ENCODE data around the gene P3H4. TPM values are rescaled to one million over a fixed set of nuclear protein-coding genes. Genes with fewer than 3 reads are reported as not detected.
"Not testable (repeated sequence)": the region's sequence is repeated elsewhere in the genome, so short reads cannot be mapped to it uniquely, and the experiment has no call there.

The P3H4 gene, protein sequence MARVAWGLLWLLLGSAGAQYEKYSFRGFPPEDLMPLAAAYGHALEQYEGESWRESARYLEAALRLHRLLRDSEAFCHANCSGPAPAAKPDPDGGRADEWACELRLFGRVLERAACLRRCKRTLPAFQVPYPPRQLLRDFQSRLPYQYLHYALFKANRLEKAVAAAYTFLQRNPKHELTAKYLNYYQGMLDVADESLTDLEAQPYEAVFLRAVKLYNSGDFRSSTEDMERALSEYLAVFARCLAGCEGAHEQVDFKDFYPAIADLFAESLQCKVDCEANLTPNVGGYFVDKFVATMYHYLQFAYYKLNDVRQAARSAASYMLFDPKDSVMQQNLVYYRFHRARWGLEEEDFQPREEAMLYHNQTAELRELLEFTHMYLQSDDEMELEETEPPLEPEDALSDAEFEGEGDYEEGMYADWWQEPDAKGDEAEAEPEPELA
- total RNA-seq (1 to 10 TPM; 2.0 to 7.5 (median 3.8) TPM), polyA plus RNA-seq (1 to 10 TPM; 5.6 to 7.3 TPM)
- long read RNA-seq, donor 1, transcript P3H4-202 (8 exons, 2,601 nt) = major isoform, 11 of 16 reads
- long read RNA-seq, donor 1, partial matches to known transcripts = 3 of 16 reads
- long read RNA-seq, donor 1, other reads (novel, unspliced or antisense) = 2 of 16 reads
- long read RNA-seq, donor 2, transcript P3H4-202 (8 exons, 2,601 nt) = major isoform, 6 of 14 reads
- long read RNA-seq, donor 2, partial matches to known transcripts = 5 of 14 reads
- long read RNA-seq, donor 2, other reads (novel, unspliced or antisense) = 2 of 14 reads
- long read RNA-seq, donor 3, transcript P3H4-202 (8 exons, 2,601 nt) = major isoform, 18 of 19 reads
- long read RNA-seq, donor 3, partial matches to known transcripts = 1 of 19 reads
- long read RNA-seq, donor 3, other reads (novel, unspliced or antisense) = 0 of 19 reads

DNA sequence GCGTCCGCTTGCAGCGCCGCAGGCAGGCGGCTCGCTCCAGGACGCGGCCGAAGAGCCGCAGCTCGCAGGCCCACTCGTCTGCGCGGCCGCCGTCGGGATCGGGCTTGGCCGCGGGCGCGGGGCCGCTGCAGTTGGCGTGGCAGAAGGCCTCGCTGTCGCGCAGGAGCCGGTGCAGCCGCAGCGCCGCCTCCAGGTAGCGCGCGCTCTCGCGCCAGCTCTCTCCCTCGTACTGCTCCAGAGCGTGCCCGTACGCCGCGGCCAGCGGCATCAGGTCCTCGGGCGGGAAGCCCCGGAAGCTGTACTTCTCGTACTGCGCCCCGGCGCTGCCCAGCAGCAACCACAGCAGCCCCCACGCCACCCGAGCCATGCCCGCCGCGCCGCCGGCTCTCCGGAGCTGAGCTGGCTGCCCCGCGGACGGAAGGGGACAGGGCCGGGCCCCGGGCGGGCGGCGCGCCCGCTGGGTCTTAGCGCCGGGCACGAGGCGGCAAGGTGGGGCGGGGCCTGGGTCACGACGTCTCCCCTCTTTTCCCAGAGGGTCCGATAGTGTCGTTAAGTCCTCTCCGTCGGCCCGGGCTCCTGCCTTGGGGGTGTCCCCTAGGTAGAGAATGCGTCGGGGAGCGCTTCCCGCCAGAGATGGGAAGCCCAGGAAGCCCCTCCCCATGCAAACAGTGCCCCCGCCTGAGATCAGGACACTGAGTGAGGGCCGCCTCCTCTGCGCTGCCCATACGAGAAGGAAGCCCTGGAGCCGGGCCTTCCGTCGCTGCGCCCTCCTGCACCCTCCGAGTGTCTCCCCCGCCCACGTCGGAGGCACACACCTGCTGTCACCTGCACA is at the start of gene P3H4:
Gene P3H4 (minus strand): TSS at position 401 of the 832 bp plus-strand sequence. CDS start 34 bp downstream, at position 367.
- peak; percentile 76 to 89 (median 86) for ATAC-seq
- peaks cover 0 to 5% (median 0%) of the 10 kb centered on the region in 9 donors for H3K36me3 ChIP-seq
- TF ChIP-seq, protein P1, sequence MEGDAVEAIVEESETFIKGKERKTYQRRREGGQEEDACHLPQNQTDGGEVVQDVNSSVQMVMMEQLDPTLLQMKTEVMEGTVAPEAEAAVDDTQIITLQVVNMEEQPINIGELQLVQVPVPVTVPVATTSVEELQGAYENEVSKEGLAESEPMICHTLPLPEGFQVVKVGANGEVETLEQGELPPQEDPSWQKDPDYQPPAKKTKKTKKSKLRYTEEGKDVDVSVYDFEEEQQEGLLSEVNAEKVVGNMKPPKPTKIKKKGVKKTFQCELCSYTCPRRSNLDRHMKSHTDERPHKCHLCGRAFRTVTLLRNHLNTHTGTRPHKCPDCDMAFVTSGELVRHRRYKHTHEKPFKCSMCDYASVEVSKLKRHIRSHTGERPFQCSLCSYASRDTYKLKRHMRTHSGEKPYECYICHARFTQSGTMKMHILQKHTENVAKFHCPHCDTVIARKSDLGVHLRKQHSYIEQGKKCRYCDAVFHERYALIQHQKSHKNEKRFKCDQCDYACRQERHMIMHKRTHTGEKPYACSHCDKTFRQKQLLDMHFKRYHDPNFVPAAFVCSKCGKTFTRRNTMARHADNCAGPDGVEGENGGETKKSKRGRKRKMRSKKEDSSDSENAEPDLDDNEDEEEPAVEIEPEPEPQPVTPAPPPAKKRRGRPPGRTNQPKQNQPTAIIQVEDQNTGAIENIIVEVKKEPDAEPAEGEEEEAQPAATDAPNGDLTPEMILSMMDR (IDR thresholded peaks at IDR 0.05) = peak; percentile 46 to 87 (median 72)
- WGBS, 2 donors = 0% methylated on average over 93 to 96 of the region's 96 CpGs
- no peaks in the 10 kb centered on the region for H3K9me3 ChIP-seq
- peaks cover 6 to 35% (median 31%) of the 10 kb centered on the region in 9 donors for H3K4me1 ChIP-seq
- H3K4me3 ChIP-seq = peak within 1 kb of the TSS; percentile 38 to 97 (median 74)
- H3K27ac ChIP-seq = peak within 1 kb of the TSS; percentile 17 to 82 (median 74)
- peaks cover 0 to 32% (median 0%) of the 10 kb centered on the region in 7 donors for H3K27me3 ChIP-seq
- peak; percentile 68 to 83 for DNase-seq
- intact Hi-C loops (cut with DNase I) = loop anchor here in 2 of 10 donors (2.0 to 5.0 kb wide), 2 partner anchors 39 to 49 kb away; no protein-coding TSS in a partner anchor

DNA sequence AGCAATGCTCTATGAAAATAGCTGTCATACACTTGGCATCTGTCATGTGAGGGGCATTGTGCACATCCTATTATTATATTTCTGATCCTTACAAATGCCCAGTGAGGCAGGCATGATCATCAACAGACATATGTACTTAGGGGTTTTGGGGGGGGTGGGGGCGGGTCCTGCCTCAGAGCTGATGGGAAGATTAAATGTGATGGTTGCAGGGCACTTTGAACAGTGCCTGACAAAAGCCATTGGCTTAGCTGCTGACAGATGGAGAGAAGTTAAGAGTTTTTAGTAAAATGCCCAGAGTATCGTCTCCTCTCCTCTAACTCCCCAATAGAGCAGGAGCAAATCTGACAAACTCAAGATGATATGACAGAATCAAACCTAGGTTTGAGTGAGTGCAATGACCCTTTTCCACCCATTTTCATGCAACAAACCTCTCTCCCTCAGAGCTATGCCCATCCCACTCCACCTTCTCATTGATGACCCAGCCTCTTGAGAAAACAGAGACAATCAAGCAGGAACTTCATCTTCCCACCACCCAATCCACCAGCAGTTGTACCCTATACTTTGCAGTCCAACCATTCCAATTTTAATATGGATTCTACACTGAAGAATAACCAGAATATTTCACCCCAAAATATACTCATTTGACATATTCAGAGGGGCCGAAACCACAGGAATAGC is 48.6 kb upstream of the P3H4 start:
- Histone ChIP-seq H3K4me1 (peaks cover 5 to 53% (median 37%) of the 10 kb centered on the region in 9 donors), H3K4me3 (no peak overlapping the region), H3K27me3 (no peaks in the 10 kb centered on the region), H3K27ac (no peak overlapping the region), H3K9me3 (no peaks in the 10 kb centered on the region), H3K36me3 (no peaks in the 10 kb centered on the region)
- no peak for ATAC-seq
- 65 to 66% methylated on average over 3 of the region's 3 CpGs for WGBS, 2 donors
- intact Hi-C loops (cut with DNase I) = loop anchor here in 1 of 10 donors (2.0 kb wide), 1 partner anchor 50 kb away; the partner anchor contains the start of gene P3H4
- no peak for DNase-seq
- TF ChIP-seq, protein P1 (IDR thresholded peaks at IDR 0.05) = no peak

DNA sequence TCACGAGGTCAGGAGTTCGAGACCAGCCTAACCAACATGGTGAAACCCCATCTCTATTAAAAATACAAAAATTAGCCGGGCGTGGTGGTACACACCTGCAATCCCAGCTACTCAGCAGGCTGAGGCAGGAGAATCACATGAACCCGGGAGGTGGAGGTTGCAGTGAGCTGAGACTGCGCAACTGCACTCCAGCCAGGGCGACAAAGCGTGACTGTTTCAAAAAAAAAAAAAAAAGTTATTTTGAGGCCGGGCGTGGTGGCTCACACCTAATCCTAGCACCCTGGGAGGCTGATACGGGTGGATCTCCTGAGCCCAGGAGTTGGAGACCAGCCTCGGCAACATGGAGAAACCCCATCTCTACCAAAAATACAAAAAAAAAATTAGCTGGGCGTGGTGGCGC is 39.6 kb upstream of the P3H4 start:
- ATAC-seq; intact Hi-C loops (cut with DNase I); H3K9me3 ChIP-seq; DNase-seq; H3K27me3 ChIP-seq; H3K4me3 ChIP-seq: not testable (repeated sequence)
- peaks cover 0 to 47% (median 13%) of the 10 kb centered on the region in 9 donors for H3K36me3 ChIP-seq
- H3K4me1 ChIP-seq = peaks cover 0 to 24% (median 0%) of the 10 kb centered on the region in 9 donors
- 96 to 99% methylated on average over 14 of the region's 14 CpGs for WGBS, 2 donors
- H3K27ac ChIP-seq = peak overlapping the region in 1 of 10 donors; percentile 33

Data from heart right ventricle (tissue), 16 donors.